A673 (cell line): ENCODE data around the gene SH3RF2.

ENCODE experiments used
- EZH2 ChIP-seq: fragments of 200-600 bp; sonication (generic); IDR thresholded peaks from 2 replicates; pipeline ENCODE4 v1.6.1; 2017; ENCODE audit warnings: borderline replicate concordance, low read depth, mild to moderate bottlenecking, mixed read lengths, antibody characterized with exemption, low read length; ENCODE audit not compliant: poor library complexity, severe bottlenecking
- TF ChIP-seq, protein P1 (sequence below): fragments of 300-800, 200-600 bp; sonication (generic); conservative IDR thresholded peaks from 2 replicates; pipeline ENCODE4 v1.5.1; 2017; ENCODE audit warnings: low read depth, mild to moderate bottlenecking, antibody characterized with exemption, low read length, moderate library complexity, mixed read lengths

DNA sequence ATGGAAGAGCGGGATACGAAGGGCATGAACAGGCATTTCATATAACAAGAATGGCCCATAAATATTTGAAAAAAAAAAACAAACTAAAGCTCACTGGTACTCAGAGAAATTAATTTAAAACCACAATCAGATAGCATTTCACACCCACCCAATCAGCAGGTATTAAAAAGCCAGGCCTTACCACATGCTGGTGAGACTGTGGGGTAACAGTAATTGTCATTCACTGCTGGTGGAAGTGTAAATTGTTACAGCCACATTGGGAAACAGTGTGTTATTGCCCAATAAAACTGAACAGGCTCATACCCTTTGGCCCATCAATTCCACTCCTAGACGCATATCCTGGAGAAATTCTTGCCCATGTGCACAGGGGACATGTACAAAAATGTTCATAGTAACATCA, 103.0 kb downstream of the SH3RF2 start:
- TF ChIP-seq, protein P1, sequence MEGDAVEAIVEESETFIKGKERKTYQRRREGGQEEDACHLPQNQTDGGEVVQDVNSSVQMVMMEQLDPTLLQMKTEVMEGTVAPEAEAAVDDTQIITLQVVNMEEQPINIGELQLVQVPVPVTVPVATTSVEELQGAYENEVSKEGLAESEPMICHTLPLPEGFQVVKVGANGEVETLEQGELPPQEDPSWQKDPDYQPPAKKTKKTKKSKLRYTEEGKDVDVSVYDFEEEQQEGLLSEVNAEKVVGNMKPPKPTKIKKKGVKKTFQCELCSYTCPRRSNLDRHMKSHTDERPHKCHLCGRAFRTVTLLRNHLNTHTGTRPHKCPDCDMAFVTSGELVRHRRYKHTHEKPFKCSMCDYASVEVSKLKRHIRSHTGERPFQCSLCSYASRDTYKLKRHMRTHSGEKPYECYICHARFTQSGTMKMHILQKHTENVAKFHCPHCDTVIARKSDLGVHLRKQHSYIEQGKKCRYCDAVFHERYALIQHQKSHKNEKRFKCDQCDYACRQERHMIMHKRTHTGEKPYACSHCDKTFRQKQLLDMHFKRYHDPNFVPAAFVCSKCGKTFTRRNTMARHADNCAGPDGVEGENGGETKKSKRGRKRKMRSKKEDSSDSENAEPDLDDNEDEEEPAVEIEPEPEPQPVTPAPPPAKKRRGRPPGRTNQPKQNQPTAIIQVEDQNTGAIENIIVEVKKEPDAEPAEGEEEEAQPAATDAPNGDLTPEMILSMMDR, result no peak
- no peak for TF ChIP-seq EZH2
